ENCODE measurements around the gene PKNOX2.

GRCh38 chr11:125170510-125171031 lies 6.0 kb downstream of the PKNOX2 start:
- TF ChIP-seq CTCF (conservative IDR thresholded peaks at IDR 0.05; ENCODE audit: low read length), result no peak
- no peak for TF ChIP-seq EZH2phosphoT487 (IDR thresholded peaks at IDR 0.05; ENCODE audit: borderline replicate concordance, low read depth, low read length)

All from OCI-LY7 (cell line).